H1 (cell line): Measurements from ENCODE around the gene ANKRD2. TPM values are rescaled to one million over a fixed set of nuclear protein-coding genes. Genes with fewer than 3 reads are reported as not detected.

Source experiments
- CTCF ChIA-PET: fragments of 300-600 bp; sonication (Branson Sonifier 250); formaldehyde crosslinking; loops from one replicate; lab custom pipeline; 2021; ENCODE audit not compliant: partially characterized antibody; lab: Charles Lee
- POLR2A ChIA-PET: fragments of 300-600 bp; sonication (Branson Sonifier 250); formaldehyde crosslinking; loops from one replicate; lab custom pipeline; 2021; ENCODE audit warnings: inconsistent platforms; ENCODE audit not compliant: partially characterized antibody; lab: Charles Lee
- DNase-seq, 2 experiments: peaks; one replicate each; pipeline versions ENCODE4 v3.0.0 to v3.0.0-alpha.2; 2010 to 2022; ENCODE audit warnings: low spot score in 2 of 2, low read depth in 1 of 2, mixed read lengths in 1 of 2
- FAIRE-seq: peaks from 2 replicates; lab custom pipeline; 2011; peaks lifted over from hg19 to GRCh38; lab: Jason Lieb, UNC
- H2AFZ ChIP-seq: 2 replicates; pipeline ENCODE4 v1.8.1; 2012; ENCODE audit warnings: low read length, inconsistent platforms
- H2AK5ac ChIP-seq: 2 replicates; pipeline ENCODE4 v1.6.1; 2013; ENCODE audit warnings: low read depth, low read length
- H2BK120ac ChIP-seq: replicated peaks from 2 replicates; pipeline ENCODE3; 2013; ENCODE audit warnings: low read depth, low read length, inconsistent platforms
- H2BK12ac ChIP-seq: 2 replicates; pipeline ENCODE4 v1.6.1; 2013; ENCODE audit warnings: low read depth, low read length
- H2BK15ac ChIP-seq: 2 replicates; pipeline ENCODE4 v1.6.1; 2013; ENCODE audit warnings: low read length
- H2BK20ac ChIP-seq: 2 replicates; pipeline ENCODE4 v1.6.1; 2013; ENCODE audit warnings: low read length
- H2BK5ac ChIP-seq: 2 replicates; pipeline ENCODE4 v1.6.1; 2013; ENCODE audit warnings: low read depth, low read length
- H3K14ac ChIP-seq: 2 replicates; pipeline ENCODE4 v1.6.1; 2013; ENCODE audit warnings: inconsistent platforms; ENCODE audit not compliant: insufficient read length
- H3K18ac ChIP-seq: 2 replicates; pipeline ENCODE4 v1.6.1; 2013; ENCODE audit warnings: low read length; ENCODE audit errors: extremely low read depth
- H3K23ac ChIP-seq: 2 replicates; pipeline ENCODE4 v1.6.1; 2013; ENCODE audit warnings: inconsistent platforms; ENCODE audit not compliant: insufficient read length
- H3K23me2 ChIP-seq: 2 replicates; pipeline ENCODE4 v1.6.1; 2013; ENCODE audit warnings: low read depth, low read length
- H3K27ac ChIP-seq: 2 replicates; pipeline ENCODE4 v1.6.1; 2011; ENCODE audit warnings: low read depth, low read length, inconsistent platforms
- H3K27me3 ChIP-seq, 4 experiments: replicated peaks in 1 of 4; 1 replicate in 1 of 4; 2 replicates in 3 of 4; pipeline versions ENCODE4 v1.6.1 to v1.8.1; 2011 to 2013; ENCODE audit warnings: low read length in 3 of 4, mild to moderate bottlenecking in 3 of 4, inconsistent platforms in 2 of 4, mixed read lengths in 2 of 4, moderate library complexity in 1 of 4; ENCODE audit not compliant: control insufficient read depth in 3 of 4, insufficient read depth in 3 of 4; ENCODE audit errors: extremely low read depth in 1 of 4
- H3K36me3 ChIP-seq, 4 experiments: 2 replicates each; pipeline versions ENCODE4 v1.6.1 to v1.8.1; 2011 to 2013; ENCODE audit warnings: mild to moderate bottlenecking in 4 of 4, low read length in 3 of 4, moderate library complexity in 2 of 4, control low read depth in 1 of 4, inconsistent platforms in 1 of 4; ENCODE audit not compliant: insufficient read depth in 4 of 4, control insufficient read depth in 2 of 4
- H3K4ac ChIP-seq: replicated peaks from 2 replicates; pipeline ENCODE3; 2013; ENCODE audit warnings: low read length, low read depth, mixed read lengths, inconsistent platforms; ENCODE audit not compliant: insufficient read length
- H3K4me1 ChIP-seq, 4 experiments: replicated peaks in 1 of 4; 1 replicate in 1 of 4; 2 replicates in 3 of 4; pipeline versions ENCODE4 v1.6.1 to v1.8.1; 2011 to 2013; ENCODE audit warnings: low read length in 3 of 4, inconsistent platforms in 2 of 4, mixed read lengths in 1 of 4; ENCODE audit not compliant: insufficient read depth in 4 of 4, control insufficient read depth in 3 of 4
- H3K4me2 ChIP-seq, 2 experiments: 2 replicates each; pipeline versions ENCODE4 v1.6.1 to v1.8.1; 2011 to 2013; ENCODE audit warnings: low read depth in 2 of 2, low read length in 2 of 2, control low read depth in 1 of 2, inconsistent platforms in 1 of 2, mild to moderate bottlenecking in 1 of 2; ENCODE audit not compliant: insufficient read depth in 1 of 2
- H3K4me3 ChIP-seq, 4 experiments: fragments of 200-600, 300-600 bp in 1 of 4; sonication (generic), shearing (Covaris generic), sonication (Bioruptor Twin) in 1 of 4; 2 replicates each; pipeline versions ENCODE4 v1.5.1 to v1.8.1; 2011 to 2016; ENCODE audit warnings: low read length in 4 of 4, low read depth in 3 of 4, control low read depth in 2 of 4, inconsistent platforms in 2 of 4, mild to moderate bottlenecking in 2 of 4, mixed read lengths in 1 of 4, moderate library complexity in 1 of 4; ENCODE audit not compliant: insufficient read depth in 2 of 4; ENCODE audit errors: extremely low read depth in 1 of 4
- H3K56ac ChIP-seq: replicated peaks from 2 replicates; pipeline ENCODE3; 2013; ENCODE audit warnings: low read depth, mild to moderate bottlenecking, mixed read lengths, low read length, inconsistent platforms; ENCODE audit not compliant: insufficient read length
- H3K79me1 ChIP-seq: 2 replicates; pipeline ENCODE4 v1.6.1; 2013; ENCODE audit warnings: low read depth, low read length, control low read depth
- H3K79me2 ChIP-seq, 2 experiments: 2 replicates each; pipeline versions ENCODE4 v1.6.1 to v1.8.1; 2012 to 2013; ENCODE audit warnings: low read length in 2 of 2, mild to moderate bottlenecking in 2 of 2, inconsistent platforms in 1 of 2; ENCODE audit not compliant: insufficient read depth in 2 of 2, control insufficient read depth in 1 of 2
- H3K9ac ChIP-seq, 4 experiments: replicated peaks in 1 of 4; 1 replicate in 1 of 4; 2 replicates in 3 of 4; pipeline versions ENCODE4 v1.6.1 to v1.8.1; 2011 to 2013; ENCODE audit warnings: low read depth in 3 of 4, low read length in 3 of 4, control low read depth in 2 of 4, mild to moderate bottlenecking in 2 of 4, moderate library complexity in 2 of 4, inconsistent platforms in 1 of 4; ENCODE audit errors: extremely low read depth in 1 of 4
- H3K9me3 ChIP-seq, 2 experiments: 2 replicates each; pipeline versions ENCODE4 v1.6.1 to v1.8.1; 2012 to 2013; ENCODE audit warnings: mild to moderate bottlenecking in 2 of 2, moderate library complexity in 2 of 2, control low read depth in 1 of 2, inconsistent platforms in 1 of 2, low read depth in 1 of 2, low read length in 1 of 2, mixed read lengths in 1 of 2; ENCODE audit not compliant: insufficient read depth in 2 of 2
- H4K20me1 ChIP-seq, 2 experiments: replicated peaks in 1 of 2; 2 replicates each; pipeline versions ENCODE3 to v1.8.1; 2011 to 2013; ENCODE audit warnings: inconsistent platforms in 2 of 2, low read length in 2 of 2, mild to moderate bottlenecking in 1 of 2; ENCODE audit not compliant: insufficient read depth in 2 of 2, control insufficient read depth in 1 of 2
- H4K5ac ChIP-seq: 2 replicates; pipeline ENCODE4 v1.6.1; 2013; ENCODE audit warnings: low read length, low read depth, mixed read lengths, inconsistent platforms; ENCODE audit not compliant: insufficient read length
- H4K8ac ChIP-seq: 2 replicates; pipeline ENCODE4 v1.8.0; 2013; ENCODE audit warnings: mild to moderate bottlenecking, moderate library complexity, low read length, inconsistent platforms; ENCODE audit not compliant: insufficient read depth; ENCODE audit errors: extremely low read depth
- H4K91ac ChIP-seq: replicated peaks from 2 replicates; pipeline ENCODE3; 2013; ENCODE audit warnings: low read length, mixed read lengths, inconsistent platforms; ENCODE audit not compliant: insufficient read length
- CREB1 ChIP-seq: IDR thresholded peaks from 2 replicates; pipeline ENCODE4 v1.6.1; 2012; ENCODE audit warnings: inconsistent platforms
- FOSL1 ChIP-seq: IDR thresholded peaks from 2 replicates; pipeline ENCODE4 v1.6.1; 2011; ENCODE audit warnings: mild to moderate bottlenecking, low read depth, low read length, moderate library complexity; ENCODE audit not compliant: insufficient read depth
- JUND ChIP-seq: IDR thresholded peaks from 2 replicates; pipeline ENCODE4 v1.6.1; 2011; ENCODE audit warnings: mild to moderate bottlenecking, improper control_type of control experiment, low read length
- POLR2A ChIP-seq, 2 experiments: IDR thresholded peaks; 1 replicate in 1 of 2; 2 replicates in 1 of 2; pipeline ENCODE4 v1.6.1; 2011; ENCODE audit warnings: low read depth in 2 of 2, low read length in 2 of 2, mild to moderate bottlenecking in 2 of 2; ENCODE audit errors: control extremely low read depth in 1 of 2
- RXRA ChIP-seq: IDR thresholded peaks from 2 replicates; pipeline ENCODE4 v1.6.1; 2011; ENCODE audit warnings: low read depth, mild to moderate bottlenecking, low read length, moderate library complexity; ENCODE audit not compliant: insufficient read depth
- SIRT6 ChIP-seq: IDR thresholded peaks from one replicate; pipeline ENCODE4 v1.7.1; 2012; ENCODE audit warnings: low read length, inconsistent platforms
- TAF1 ChIP-seq: IDR thresholded peaks from 2 replicates; pipeline ENCODE4 v1.6.1; 2011; ENCODE audit warnings: mild to moderate bottlenecking, low read depth, low read length
- WGBS, 2 experiments: shearing (Covaris generic) in 1 of 2; methylation state at CpG; one replicate each; pipeline versions ENCODE4 v1.1.6 to v1.1.7; 2013 to 2015; ENCODE audit warnings: low lambda C conversion rate in 2 of 2, mixed read lengths in 2 of 2, inconsistent platforms in 1 of 2, low coverage in 1 of 2, missing lambda C conversion rate in 1 of 2; ENCODE audit not compliant: insufficient replicate concordance in 2 of 2, insufficient coverage in 1 of 2, insufficient read length in 1 of 2; ENCODE audit errors: extremely low coverage in 1 of 2, missing lambda C conversion rate in 1 of 2; 5-methylcytosine and 5-hydroxymethylcytosine counted together
- polyA plus RNA-seq, 7 experiments: library from polyadenylated mRNA; depleted of rRNA in 3 of 7; stranded (reverse) in 5 of 7; unstranded in 2 of 7; fragments of >200 nt in 5 of 7; fragments of 200-250 nt in 2 of 7; gene quantifications; 1 replicate in 5 of 7; 2 replicates in 1 of 7; 4 replicates in 1 of 7; pipeline versions ENCODE4 v1.2.1 to v1.2.3, GENCODE V29; 2011 to 2013; ENCODE audit warnings: missing spikeins in 2 of 7, mixed read lengths in 2 of 7
- total RNA-seq: library from RNA; stranded (reverse); fragmentation: NEBNext Ultra II Directional; extraction: Animal tissue kit (Norgen Biotek cat#: 25700); gene quantifications from 2 replicates; pipeline ENCODE4 v1.2.1, GENCODE V29; 2021

Gene ANKRD2
- total and polyA plus RNA-seq, 2 of the 8 experiments (the other 6 are each of a cell fraction or from before 2014, with no cell fraction given): not detected

DNA sequence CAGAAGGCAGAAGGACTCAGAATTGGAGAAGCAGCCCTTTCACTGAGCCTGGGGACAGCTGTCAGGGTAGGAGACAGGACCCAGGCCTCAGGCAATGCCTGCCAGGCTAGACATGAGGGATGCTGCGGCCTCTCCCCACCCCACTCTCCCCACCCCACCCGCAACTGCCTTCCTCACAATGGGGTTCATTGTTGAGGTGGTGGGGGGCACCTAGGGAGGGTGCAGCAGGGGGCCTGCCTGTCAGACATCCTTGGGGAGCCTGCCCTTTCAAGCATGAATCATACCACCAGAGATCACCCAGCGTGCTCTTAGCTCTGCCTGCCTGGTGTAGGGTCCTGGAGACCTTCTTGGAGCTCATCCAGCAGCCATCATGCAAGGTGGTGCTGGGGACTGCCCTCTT is 16.9 kb downstream of the ANKRD2 start, which contains the start of gene C10orf62:
Gene C10orf62, plus strand, starts transcription at position 243 of the 400 bp plus-strand sequence. CDS start 177 bp downstream, outside the sequence.
- DNase-seq (no peak), FAIRE-seq (no peak)
- Histone ChIP-seq H3K79me2 (no peaks in the 10 kb centered on the region), H3K4me3 (no peak within 1 kb of the TSS), H3K56ac (no peak within 1 kb of the TSS), H3K4ac (no peak within 1 kb of the TSS), H3K14ac (no peak within 1 kb of the TSS), H3K18ac (no peak within 1 kb of the TSS), H3K9ac (no peak within 1 kb of the TSS), H2BK5ac (no peak within 1 kb of the TSS), H3K4me2 (no peak within 1 kb of the TSS), H2BK120ac (no peak within 1 kb of the TSS), H3K27me3 (no peaks in the 10 kb centered on the region), H3K79me1 (no peaks in the 10 kb centered on the region), H4K5ac (no peak within 1 kb of the TSS), H3K4me1 (no peaks in the 10 kb centered on the region), H4K20me1 (no peaks in the 10 kb centered on the region), H2BK15ac (no peak within 1 kb of the TSS), H3K23ac (no peak within 1 kb of the TSS), H3K27ac (no peak within 1 kb of the TSS), H3K23me2 (peaks cover 1% of the 10 kb centered on the region; the same call in 1 of the 2 replicates), H2BK12ac (no peak within 1 kb of the TSS), H4K91ac (no peak within 1 kb of the TSS), H4K8ac (no peak within 1 kb of the TSS), H3K36me3 (no peaks in the 10 kb centered on the region), H3K9me3 (no peaks in the 10 kb centered on the region), H2AK5ac (no peak within 1 kb of the TSS), H2BK20ac (no peak within 1 kb of the TSS), H2AFZ (no peak within 1 kb of the TSS)
- CTCF ChIA-PET: interaction anchor here (1.2 to 3.4 kb wide), 8 partner anchors 9 to 50 kb away, joined by 3 to 20 read pairs (median 10); partner anchors contain the start of gene ANKRD2
- TF ChIP-seq RXRA: no peak
- TF ChIP-seq CREB1: no peak
- no peak for TF ChIP-seq TAF1
- TF ChIP-seq JUND: no peak
- TF ChIP-seq SIRT6: no peak
- TF ChIP-seq FOSL1: no peak
- no peak for TF ChIP-seq POLR2A (IDR thresholded peaks at IDR 0.05; ENCODE audit: control extremely low read depth in 1 of 2, low read depth in 2 of 2, low read length in 2 of 2)
- POLR2A ChIA-PET: no interaction called here
- 92% methylated on average over 3 of the region's 3 CpGs; no CpG with 5 or more reads in 1 of the 2 experiments for WGBS, 2 experiments
